C4-2B (cell line): ENCODE measurements around the gene SLC35F3.

Experiments used
- H3K27ac ChIP-seq: fragments of 450-650 bp; 2 replicates; pipeline ENCODE4 v1.5.1; 2017
- CTCF ChIP-seq: fragments of 450-650 bp; conservative IDR thresholded peaks from 2 replicates; pipeline ENCODE4 v1.5.1; 2017; ENCODE audit warnings: mild to moderate bottlenecking
- ZFX ChIP-seq: fragments of 450-650 bp; IDR thresholded peaks from 2 replicates; pipeline ENCODE4 v1.6.1; 2017

SLC35F3 gene

DNA sequence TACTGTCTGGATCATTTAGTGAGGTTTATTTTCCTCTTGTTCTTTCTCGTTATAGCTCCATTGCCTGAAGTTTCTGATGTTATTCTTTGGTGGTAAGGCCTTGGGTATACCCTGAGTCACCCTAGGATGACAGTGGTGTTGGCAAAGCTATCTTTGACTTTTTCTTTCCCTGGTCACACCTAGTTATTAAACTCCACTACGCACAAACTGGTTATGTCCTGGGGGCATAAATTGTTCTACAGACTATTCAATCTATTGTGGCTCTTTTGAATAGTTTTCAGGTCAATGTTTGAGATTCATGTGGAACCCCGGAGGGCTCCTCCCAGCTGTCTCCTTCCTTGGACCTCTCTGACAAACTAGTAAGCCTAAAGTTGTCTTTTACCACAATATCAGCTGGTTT lies 157.7 kb downstream of the SLC35F3 start:
- TF ChIP-seq CTCF (no peak), ZFX (no peak)
- no peak overlapping the region for H3K27ac ChIP-seq

- no peak overlapping the region for H3K27ac ChIP-seq
- peak; percentile 93 for TF ChIP-seq CTCF
- no peak for TF ChIP-seq ZFX
These were observed 161.4 kb downstream of the SLC35F3 start for GRCh38 chr1:234065794-234066447.

GRCh38 chr1:234067581-234068337 lies 163.3 kb downstream of the SLC35F3 start:
- TF ChIP-seq CTCF (no peak), ZFX (no peak)

DNA sequence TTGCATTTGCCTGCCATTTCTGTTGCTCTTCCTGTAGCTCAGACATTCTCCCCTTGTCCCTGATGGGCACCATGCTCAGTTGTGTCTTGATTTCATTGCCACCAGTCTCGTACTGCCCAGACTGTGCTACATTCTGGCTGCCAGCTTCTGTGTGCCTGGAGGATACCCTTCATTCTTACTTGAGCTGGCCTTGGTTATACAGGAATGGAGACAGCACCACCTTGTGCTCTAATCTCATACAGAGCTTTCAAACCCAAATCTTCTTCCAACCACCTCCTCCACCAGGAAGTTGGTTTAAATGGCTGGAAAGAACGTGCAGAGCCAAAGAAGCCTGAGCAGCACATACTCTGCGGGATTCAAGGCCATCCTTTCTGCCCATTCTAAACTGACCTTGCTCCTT lies 165.3 kb downstream of the SLC35F3 start:
- no peak overlapping the region for H3K27ac ChIP-seq
- TF ChIP-seq CTCF (peak; percentile 64), ZFX (no peak)

More at GRCh38 chr1:234067581-234068337, 163.3 kb downstream of the SLC35F3 start:
- no peak overlapping the region for H3K27ac ChIP-seq

DNA sequence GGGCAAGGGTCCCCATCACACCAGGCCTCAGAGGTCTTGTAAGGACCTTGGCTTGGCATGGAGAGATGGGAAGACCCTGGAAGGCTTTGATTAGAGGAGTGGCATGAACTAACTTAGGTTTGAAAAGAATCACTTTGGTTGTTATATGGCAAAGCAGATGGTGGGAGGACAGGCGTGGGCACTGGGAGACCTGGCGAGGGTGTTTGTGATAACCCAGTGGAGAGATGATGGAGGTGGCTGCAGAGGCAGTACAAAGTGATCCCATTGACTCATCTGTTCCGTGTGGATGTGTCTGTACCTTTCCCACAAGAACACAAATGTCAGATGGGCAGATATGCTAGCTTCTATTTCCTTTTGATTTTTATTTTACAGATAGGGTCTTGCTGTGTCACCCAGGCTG lies 168.3 kb downstream of the SLC35F3 start:
- no peak overlapping the region for H3K27ac ChIP-seq
- TF ChIP-seq CTCF: no peak
- no peak for TF ChIP-seq ZFX

GRCh38 chr1:234078143-234078542 lies 173.7 kb downstream of the SLC35F3 start:
- TF ChIP-seq CTCF: no peak
- no peak for TF ChIP-seq ZFX

GRCh38 chr1:234079896-234080295 lies 175.4 kb downstream of the SLC35F3 start:
- H3K27ac ChIP-seq: no peak overlapping the region
- TF ChIP-seq CTCF: no peak
- TF ChIP-seq ZFX: no peak

More at GRCh38 chr1:234078143-234078542, 173.7 kb downstream of the SLC35F3 start:
- H3K27ac ChIP-seq: no peak overlapping the region
